ENCODE measurements around the gene OPTN.

GRCh38 chr10:13183625-13184024 is 83.7 kb downstream of the OPTN start:
- TF ChIP-seq EZH2 (IDR thresholded peaks at IDR 0.05) (no peak), POLR2AphosphoS5 (IDR thresholded peaks at IDR 0.05; ENCODE audit: borderline replicate concordance, low read depth, low read length) (no peak), FOXP2 (optimal IDR thresholded peaks at IDR 0.05; ENCODE audit: control extremely low read depth, extremely low read length, insufficient read depth) (no peak)
